8988T (cell line): ENCODE data around the gene DPP4.

Experiments
- DNase-seq: peaks from one replicate; pipeline ENCODE4 v3.0.0; 2011

DPP4 gene

DNA sequence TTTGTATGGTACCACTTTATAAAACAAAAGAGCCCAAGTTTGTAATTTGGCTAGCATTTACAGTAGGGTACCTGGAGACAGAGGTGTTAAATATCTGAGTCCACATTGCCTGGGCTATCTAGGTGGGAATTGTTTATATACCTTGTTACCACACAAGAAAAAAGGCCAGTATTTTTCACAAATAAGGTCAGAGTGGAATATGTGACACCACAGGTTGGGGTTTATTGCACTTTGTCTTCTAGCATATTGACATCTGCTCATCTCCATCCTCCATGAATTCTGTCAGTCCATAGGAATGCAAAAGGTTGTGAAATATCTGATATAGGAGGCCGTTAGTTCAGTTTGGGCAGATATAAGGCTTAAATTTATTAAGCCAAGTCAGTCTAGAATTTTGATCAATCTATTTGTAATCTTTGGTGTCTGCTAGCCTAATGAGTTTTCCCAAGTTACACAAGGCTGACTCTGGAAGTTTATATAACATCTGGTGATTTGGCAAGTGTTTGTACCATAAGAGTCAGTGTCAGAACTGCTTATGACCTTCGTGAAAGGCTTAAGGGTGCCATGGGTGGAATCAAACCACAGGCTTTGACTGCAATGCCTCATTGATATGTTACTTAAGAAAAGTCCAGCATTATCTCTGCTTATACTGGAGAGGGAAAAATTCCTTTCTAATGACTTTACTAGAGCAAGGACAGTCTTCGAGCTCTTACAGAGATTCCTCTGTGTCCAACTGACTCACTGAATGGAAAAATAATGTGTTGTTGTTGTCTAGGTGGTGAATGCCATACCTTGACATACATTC lies 11.3 kb upstream of the DPP4 start:
- no peak for DNase-seq

DNA sequence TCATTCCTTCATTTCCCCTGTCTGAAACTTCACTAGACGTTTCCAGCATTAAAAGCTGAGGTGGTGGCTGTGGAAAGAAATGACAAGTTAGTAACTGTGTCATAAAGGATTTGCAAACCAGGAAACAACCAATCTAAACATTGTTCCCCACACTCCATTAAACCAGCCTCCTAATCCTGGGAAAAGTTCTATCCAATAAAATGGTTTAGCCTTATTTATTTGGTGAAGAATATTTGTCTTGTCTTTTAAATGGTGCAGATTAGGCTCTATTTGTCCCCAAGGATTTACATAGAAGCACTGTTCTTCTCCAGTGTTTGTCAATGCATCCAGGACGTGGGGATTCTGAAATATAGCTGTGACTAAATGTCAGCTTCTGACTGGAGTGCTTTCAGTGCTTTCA lies 10.5 kb upstream of the DPP4 start:
- DNase-seq = no peak

- no peak for DNase-seq
Measured at GRCh38 chr2:162082681-162083080, 8.7 kb upstream of the DPP4 start.

- no peak for DNase-seq
Measured at GRCh38 chr2:162082036-162082435, 8.0 kb upstream of the DPP4 start.

GRCh38 chr2:162079514-162079913 lies 5.5 kb upstream of the DPP4 start:
- no peak for DNase-seq

DNA sequence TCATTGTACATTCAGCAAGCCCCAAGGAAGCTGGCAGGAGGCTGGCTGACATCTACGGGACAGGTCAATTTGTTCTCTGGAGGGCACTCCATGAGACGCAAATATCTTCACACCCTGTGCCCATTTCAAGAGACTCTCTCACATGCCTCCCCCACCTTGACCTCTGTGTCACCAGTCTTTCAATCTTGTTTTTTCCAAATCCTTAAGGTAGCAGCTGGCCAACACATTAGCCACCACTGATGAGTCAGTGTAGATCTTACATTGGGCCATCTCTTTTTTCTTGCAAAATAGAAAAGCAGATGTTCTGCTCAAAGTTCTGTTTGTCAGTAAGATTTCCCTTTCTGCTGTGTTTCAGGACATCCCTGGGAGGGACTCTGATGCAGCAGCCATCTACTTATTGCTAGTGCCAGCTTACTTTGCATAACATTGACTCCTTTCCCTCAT lies 1.7 kb upstream of the DPP4 start:
- no peak for DNase-seq

- no peak for DNase-seq
Measured at GRCh38 chr2:162074928-162075688, 1.1 kb upstream of the DPP4 start.

DNA sequence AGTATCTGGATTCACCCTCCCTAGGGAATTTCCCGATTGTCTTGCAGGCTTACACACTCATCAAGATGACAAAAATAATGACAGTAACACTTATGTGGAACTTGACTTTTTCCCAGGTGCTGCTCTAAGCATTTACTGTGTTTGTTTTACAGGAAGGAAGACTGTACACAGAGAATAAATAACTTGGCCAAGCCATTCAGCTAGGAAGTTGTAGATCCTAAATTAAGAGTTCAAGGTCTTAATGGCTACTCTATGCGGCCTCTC lies 549 bp upstream of the DPP4 start:
- no peak for DNase-seq

DNA sequence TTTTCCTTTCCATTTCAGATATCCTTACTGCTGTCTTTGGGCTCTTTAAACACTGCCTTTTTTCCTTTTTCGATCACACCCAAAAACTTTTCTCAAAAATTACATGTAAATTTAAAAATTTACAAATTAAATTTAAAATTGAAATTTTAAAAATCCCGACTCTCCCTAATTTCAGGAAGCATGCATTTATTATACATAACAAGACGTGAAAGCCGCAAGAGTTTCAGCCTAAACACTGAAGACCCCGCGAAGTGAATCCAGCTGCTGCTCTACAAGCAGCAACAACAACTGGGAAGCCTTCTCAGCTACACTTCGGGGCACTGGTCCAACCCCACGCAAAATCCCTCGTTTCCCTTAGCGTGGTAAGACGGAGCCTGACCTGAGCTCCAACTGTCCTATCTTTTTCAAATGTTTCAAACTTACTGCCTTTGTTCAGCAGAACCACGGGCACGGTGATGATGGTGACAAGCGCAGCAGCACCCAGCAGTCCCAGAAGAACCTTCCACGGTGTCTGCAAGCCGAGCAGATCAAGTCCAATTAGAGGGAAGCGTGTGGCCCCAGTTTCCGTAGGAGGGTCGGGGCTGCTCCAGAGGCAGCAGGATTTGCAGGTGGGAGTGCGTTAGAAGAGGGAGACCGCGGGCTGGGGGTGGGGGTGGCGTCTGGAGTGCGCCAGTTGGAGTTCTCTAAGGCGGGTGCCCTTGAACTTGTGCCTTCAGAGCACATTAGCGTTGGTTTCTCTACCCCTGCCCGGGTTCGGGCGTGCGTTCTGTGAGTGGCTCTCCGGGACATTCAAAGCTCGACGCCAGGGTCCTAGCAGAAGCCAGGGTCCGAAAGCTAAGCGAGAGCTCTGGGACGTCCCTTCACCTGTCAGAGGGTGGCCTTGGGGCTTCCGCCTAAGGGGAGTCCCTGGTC lies 783 bp downstream of the DPP4 start:
- peak; percentile 23 for DNase-seq

- DNase-seq = no peak
Measured at GRCh38 chr2:162072181-162072702, 1.8 kb downstream of the DPP4 start.

- DNase-seq = no peak
Measured at GRCh38 chr2:162071001-162071400, 3.0 kb downstream of the DPP4 start.

- no peak for DNase-seq
Measured at GRCh38 chr2:162070228-162070936, 3.6 kb downstream of the DPP4 start.

GRCh38 chr2:162069267-162069903 lies 4.6 kb downstream of the DPP4 start:
- no peak for DNase-seq

DNA sequence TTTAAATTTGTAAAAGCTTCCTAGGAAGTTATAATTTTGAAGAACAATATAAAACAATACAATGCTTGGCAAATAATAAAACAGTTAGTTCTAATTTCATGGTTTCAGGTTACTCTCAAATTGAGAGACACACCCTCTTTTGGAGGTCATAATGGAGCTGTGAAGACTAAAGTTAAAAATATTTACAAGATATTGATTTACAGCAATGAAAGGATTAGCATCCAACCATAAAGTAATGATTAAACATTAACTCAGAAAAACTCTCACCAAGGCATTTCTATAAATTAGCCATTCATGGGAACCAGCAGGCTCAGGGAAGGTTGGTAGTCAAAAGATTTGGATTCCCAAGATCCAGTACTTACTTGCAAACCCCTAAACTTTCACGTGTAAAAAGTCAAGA lies 6.4 kb downstream of the DPP4 start:
- no peak for DNase-seq

GRCh38 chr2:162065767-162066166 lies 8.2 kb downstream of the DPP4 start:
- no peak for DNase-seq

DNA sequence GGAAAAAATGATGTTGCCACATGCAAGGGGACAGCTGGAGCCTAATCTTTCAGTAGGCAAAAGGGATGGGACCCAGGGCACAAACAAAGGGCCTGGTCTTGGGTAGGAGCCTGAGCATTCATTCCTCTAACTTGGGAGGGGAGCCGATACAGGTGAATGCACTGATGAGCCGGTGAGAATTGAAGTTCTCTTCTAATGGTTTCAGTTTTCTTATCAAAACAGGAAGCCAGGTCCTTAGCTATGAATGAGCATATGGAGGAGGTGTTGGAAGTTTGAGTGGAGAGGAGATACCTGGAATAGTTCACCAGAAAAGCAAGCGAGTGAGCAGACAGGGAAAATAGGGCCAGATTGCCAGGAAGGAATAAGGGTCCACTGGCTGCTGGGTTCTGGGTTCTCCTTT lies 10.1 kb downstream of the DPP4 start:
- no peak for DNase-seq

DNA sequence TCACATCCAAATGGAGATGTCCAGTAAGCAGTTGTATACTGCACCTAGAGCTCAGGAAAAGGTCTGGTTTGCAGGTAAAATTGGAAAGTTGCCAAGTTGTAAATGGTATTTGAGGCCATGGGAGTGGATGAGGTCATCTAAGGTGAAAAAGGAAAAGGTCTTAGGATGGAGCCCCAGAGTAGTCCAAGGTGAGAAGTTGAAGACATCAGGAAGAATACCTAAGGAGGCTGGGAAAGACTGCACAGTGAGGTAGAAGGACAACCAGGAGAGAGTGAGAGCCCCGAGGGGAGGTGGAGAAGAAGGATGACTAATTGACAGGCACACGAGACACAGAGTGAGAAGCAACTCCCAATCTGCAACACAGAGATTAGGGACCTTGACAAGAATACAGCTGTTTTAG lies 10.7 kb downstream of the DPP4 start:
- no peak for DNase-seq

- no peak for DNase-seq
Measured at GRCh38 chr2:162062559-162062958, 11.5 kb downstream of the DPP4 start.

DNA sequence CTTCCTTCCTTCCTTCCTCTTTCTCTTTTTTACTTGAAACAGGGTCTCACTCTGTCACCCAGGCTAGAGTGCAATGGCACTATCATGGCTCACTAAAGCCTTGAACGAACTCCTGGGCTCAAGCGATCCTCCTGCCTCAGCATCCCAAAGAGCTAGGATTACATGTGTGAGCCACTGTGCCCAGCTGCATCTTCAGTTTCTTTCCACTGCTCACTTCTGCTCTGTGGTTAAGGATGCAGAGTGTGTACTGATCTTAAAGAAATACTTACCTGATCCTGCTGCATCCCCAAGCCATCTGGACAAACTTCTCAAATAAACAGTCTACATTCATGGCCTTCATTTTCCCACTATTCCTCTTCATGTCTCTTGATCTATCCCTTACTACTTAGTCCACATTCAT lies 13.0 kb downstream of the DPP4 start:
- no peak for DNase-seq

DNA sequence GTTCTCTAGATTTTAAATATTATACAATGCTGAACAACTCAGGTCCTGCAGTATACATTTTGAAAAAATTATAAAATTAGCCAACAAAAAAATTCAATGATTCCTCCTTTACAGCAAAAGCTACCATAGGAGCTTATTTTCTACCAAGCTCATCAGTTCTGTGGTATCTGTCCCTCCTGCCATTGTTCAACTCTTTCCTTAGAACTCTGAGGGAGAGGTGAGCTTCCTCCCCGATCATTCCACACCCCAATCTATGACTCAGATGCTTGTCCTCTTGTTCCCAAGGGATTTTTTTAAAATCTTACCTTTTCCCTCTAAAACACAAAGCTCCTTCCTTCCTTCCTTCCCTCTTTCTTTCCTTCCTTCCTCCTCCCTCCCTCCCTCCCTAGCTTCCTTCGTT lies 13.5 kb downstream of the DPP4 start:
- no peak for DNase-seq

DNA sequence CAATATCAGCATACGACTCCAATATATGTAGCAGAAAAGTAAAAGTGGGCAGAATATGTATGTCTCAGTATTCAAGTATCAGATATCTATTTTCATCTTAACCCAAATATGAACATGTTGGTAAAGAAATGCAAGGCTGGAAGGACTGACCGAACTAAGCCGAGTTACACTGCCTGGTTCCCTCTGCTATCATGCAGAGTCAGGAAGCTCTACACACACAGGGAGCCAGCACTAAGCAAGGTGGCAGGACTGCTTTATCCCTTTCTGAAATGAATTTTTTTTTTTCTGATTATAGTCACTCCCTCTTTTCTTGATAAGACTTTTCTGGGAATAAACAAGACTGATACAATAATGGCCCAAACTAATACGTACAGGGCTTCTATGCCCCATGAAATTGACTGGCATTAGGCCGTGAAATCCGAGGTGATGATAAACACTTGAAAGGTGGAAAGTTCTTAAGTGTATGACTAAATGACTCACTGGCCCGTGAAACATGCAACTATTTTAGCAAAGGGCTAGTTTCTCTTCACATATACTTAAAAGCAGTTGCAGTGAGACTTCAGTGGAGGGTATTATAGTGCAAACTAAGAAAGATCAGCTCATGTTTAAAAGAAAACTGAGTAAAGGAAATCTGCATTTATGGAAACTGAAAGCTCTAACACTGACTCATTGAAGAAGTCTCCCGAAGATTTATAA lies 14.9 kb downstream of the DPP4 start:
- no peak for DNase-seq

GRCh38 chr2:162057426-162057825 lies 16.6 kb downstream of the DPP4 start:
- DNase-seq = no peak
